ENCODE measurements around the gene GALNTL6. TPM values are rescaled to one million over a fixed set of nuclear protein-coding genes. Genes with fewer than 3 reads are reported as not detected.

GALNTL6 gene
- total RNA-seq, 1 experiment from 2014 or later, result not detected

DNA sequence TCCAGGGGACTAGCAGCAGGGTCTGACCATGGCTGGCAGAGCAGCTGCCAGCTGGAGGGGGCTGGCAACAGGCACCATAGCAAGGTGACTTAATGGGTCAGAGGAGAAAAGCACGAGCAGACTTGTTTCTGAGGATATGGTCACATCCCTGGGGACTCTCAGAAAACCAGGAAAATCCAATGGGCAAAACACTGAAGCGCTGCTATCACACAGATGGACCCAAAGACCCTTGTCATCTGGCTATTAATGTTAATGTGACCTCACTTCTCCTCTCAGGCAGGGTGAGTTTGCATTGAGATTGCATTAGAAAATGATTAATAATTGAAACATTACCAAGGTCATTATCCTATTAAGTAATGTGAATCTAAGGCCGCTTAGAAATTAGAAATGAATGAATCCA lies 1061.7 kb downstream of the GALNTL6 start:
- H3K4me1 Mint-ChIP-seq, result peaks cover 15 to 20% of the 10 kb centered on the region in 2 experiments
- H3K23ac ChIP-seq (ENCODE audit: insufficient read length, low read depth, low read length), result no peak overlapping the region
- TF ChIP-seq, protein P1, sequence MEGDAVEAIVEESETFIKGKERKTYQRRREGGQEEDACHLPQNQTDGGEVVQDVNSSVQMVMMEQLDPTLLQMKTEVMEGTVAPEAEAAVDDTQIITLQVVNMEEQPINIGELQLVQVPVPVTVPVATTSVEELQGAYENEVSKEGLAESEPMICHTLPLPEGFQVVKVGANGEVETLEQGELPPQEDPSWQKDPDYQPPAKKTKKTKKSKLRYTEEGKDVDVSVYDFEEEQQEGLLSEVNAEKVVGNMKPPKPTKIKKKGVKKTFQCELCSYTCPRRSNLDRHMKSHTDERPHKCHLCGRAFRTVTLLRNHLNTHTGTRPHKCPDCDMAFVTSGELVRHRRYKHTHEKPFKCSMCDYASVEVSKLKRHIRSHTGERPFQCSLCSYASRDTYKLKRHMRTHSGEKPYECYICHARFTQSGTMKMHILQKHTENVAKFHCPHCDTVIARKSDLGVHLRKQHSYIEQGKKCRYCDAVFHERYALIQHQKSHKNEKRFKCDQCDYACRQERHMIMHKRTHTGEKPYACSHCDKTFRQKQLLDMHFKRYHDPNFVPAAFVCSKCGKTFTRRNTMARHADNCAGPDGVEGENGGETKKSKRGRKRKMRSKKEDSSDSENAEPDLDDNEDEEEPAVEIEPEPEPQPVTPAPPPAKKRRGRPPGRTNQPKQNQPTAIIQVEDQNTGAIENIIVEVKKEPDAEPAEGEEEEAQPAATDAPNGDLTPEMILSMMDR (conservative IDR thresholded peaks at IDR 0.05), result no peak
- H2AFZ ChIP-seq (ENCODE audit: low read length), result no peak overlapping the region
- H3K4me3 Mint-ChIP-seq, result no peak overlapping the region
- DNase-seq, result no peak
- H4K8ac ChIP-seq (replicated peaks; ENCODE audit: insufficient read length, low read depth, low read length), result no peak overlapping the region
- no peaks in the 10 kb centered on the region for H3K27me3 Mint-ChIP-seq (ENCODE audit: low read depth)
- H2BK12ac ChIP-seq (ENCODE audit: insufficient read length, low read depth, low read length), result no peak overlapping the region
- H2BK20ac ChIP-seq (ENCODE audit: low read depth, low read length, poor library complexity, severe bottlenecking), result no peak overlapping the region
- no peak overlapping the region for H3K27ac Mint-ChIP-seq
- no peaks in the 10 kb centered on the region for H3K79me1 ChIP-seq (ENCODE audit: insufficient read depth, low read depth, low read length, poor library complexity, severe bottlenecking)
- no peak overlapping the region for H2AK5ac ChIP-seq (ENCODE audit: insufficient read length, low read length)
- no peak overlapping the region for H3K9ac ChIP-seq (ENCODE audit: extremely low read depth, insufficient read length, low read length)
- H3K23me2 ChIP-seq (ENCODE audit: insufficient read length, low read depth, low read length, poor library complexity, severe bottlenecking), result no peaks in the 10 kb centered on the region
- no peak overlapping the region for H3K4me2 ChIP-seq (ENCODE audit: insufficient read depth, insufficient read length, low read length)
- H2BK5ac ChIP-seq (ENCODE audit: insufficient read length, low read length), result no peak overlapping the region
- H3K18ac ChIP-seq (ENCODE audit: insufficient read length, low read depth, low read length), result no peak overlapping the region
- no peak overlapping the region for H2BK120ac ChIP-seq (ENCODE audit: low read depth, low read length, poor library complexity, severe bottlenecking)
- no peak overlapping the region for H3T11ph ChIP-seq (ENCODE audit: low read length)
- no peak overlapping the region for H3K27ac ChIP-seq (ENCODE audit: insufficient read length, low read depth, low read length)
- no peaks in the 10 kb centered on the region for H3K36me3 Mint-ChIP-seq (ENCODE audit: insufficient read depth in 1 of 3, low read depth in 3 of 3)
- no peaks in the 10 kb centered on the region for H3K9me3 Mint-ChIP-seq
- H4K5ac ChIP-seq (ENCODE audit: insufficient read length, low read depth, low read length), result no peak overlapping the region
- no peaks in the 10 kb centered on the region for H4K20me1 ChIP-seq (ENCODE audit: control insufficient read depth, insufficient read depth, insufficient read length)
- no peak overlapping the region for H3K56ac ChIP-seq (ENCODE audit: insufficient read length, low read depth, low read length)
- no peaks in the 10 kb centered on the region for H3K79me2 ChIP-seq (ENCODE audit: insufficient read depth, low read length)
- H4K91ac ChIP-seq (ENCODE audit: insufficient read length, low read depth, low read length), result no peak overlapping the region
- no peaks in the 10 kb centered on the region; the same call in 1 of the 2 replicates for H3K4me1 ChIP-seq (ENCODE audit: insufficient read depth, low read length)
- no peaks in the 10 kb centered on the region for H3K9me3 ChIP-seq (ENCODE audit: control insufficient read depth, low read depth, low read length)
- no peak overlapping the region for H2BK15ac ChIP-seq (ENCODE audit: low read depth, low read length)
- H3K14ac ChIP-seq (ENCODE audit: insufficient read depth, low read length), result no peak overlapping the region
- H3K27me3 ChIP-seq (ENCODE audit: insufficient read depth, low read length), result no peaks in the 10 kb centered on the region
- H3K4ac ChIP-seq (ENCODE audit: low read depth, low read length), result no peak overlapping the region
- no CpG with 5 or more reads among the region's 3 CpGs for WGBS (ENCODE audit: extremely low coverage, insufficient read length, low lambda C conversion rate)
